ENCODE measurements around the gene RAB3GAP1. TPM values are rescaled to one million over a fixed set of nuclear protein-coding genes. Genes with fewer than 3 reads are reported as not detected.

The RAB3GAP1 gene
- total RNA-seq, 1 experiment from 2014 or later, result 36.8 TPM

DNA sequence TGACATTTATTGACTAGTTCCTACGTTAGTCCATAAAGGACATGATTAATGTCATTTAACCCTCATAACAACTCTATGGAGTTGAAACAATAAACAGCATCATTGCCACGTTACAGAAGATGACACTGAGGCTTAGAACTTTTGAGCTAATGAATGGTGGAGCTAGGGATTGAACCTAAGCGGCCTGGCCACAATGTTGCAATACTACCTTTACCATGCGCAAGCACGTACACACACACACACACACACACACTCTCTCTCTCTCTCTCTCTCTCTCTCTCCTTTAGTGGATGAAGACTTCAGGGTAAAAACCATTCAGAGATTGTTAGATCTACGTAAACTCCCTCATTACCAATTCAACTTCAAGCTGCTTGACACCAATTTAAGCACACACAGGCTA is 4.0 kb upstream of the RAB3GAP1 start:
- H3K4me1 ChIP-seq (replicated peaks; ENCODE audit: insufficient read depth), result peaks cover 4% of the 10 kb centered on the region
- DNase-seq, result no peak
- intact Hi-C loops (cut with micrococcal nuclease; ENCODE audit: unreplicated experiment), result no loop called here
- H3K27ac ChIP-seq, result no peak overlapping the region
- no peak overlapping the region for H3K4me2 ChIP-seq
- ChIA-PET CTCF (no interaction called here), POLR2A (ENCODE audit: unreplicated experiment) (no interaction called here)
- no TSS peak for BruUV-seq (replicated peaks)
- peaks cover 3% of the 10 kb centered on the region; the same call in 1 of the 2 replicates for H3F3A ChIP-seq (ENCODE audit: insufficient read depth, low read depth)
- H3K36me3 ChIP-seq (ENCODE audit: low read depth), result no peaks in the 10 kb centered on the region
- H3K9me2 ChIP-seq (ENCODE audit: insufficient read depth), result no peaks in the 10 kb centered on the region
- no peaks in the 10 kb centered on the region for H3K9me3 ChIP-seq (ENCODE audit: insufficient read depth, low read depth)
- H3K27me3 ChIP-seq (ENCODE audit: insufficient read depth, low read depth), result no peaks in the 10 kb centered on the region
- H4K20me1 ChIP-seq (ENCODE audit: insufficient read depth), result no peaks in the 10 kb centered on the region
- no peak for TF ChIP-seq EZH2 (IDR thresholded peaks at IDR 0.05; ENCODE audit: low read depth)
- TF ChIP-seq, protein P1, sequence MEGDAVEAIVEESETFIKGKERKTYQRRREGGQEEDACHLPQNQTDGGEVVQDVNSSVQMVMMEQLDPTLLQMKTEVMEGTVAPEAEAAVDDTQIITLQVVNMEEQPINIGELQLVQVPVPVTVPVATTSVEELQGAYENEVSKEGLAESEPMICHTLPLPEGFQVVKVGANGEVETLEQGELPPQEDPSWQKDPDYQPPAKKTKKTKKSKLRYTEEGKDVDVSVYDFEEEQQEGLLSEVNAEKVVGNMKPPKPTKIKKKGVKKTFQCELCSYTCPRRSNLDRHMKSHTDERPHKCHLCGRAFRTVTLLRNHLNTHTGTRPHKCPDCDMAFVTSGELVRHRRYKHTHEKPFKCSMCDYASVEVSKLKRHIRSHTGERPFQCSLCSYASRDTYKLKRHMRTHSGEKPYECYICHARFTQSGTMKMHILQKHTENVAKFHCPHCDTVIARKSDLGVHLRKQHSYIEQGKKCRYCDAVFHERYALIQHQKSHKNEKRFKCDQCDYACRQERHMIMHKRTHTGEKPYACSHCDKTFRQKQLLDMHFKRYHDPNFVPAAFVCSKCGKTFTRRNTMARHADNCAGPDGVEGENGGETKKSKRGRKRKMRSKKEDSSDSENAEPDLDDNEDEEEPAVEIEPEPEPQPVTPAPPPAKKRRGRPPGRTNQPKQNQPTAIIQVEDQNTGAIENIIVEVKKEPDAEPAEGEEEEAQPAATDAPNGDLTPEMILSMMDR (conservative IDR thresholded peaks at IDR 0.05), result no peak
- H3K79me2 ChIP-seq (ENCODE audit: low read depth), result peaks cover 10% of the 10 kb centered on the region
- no peak overlapping the region for H3K4me3 ChIP-seq
- no peak overlapping the region for H2AFZ ChIP-seq

DNA sequence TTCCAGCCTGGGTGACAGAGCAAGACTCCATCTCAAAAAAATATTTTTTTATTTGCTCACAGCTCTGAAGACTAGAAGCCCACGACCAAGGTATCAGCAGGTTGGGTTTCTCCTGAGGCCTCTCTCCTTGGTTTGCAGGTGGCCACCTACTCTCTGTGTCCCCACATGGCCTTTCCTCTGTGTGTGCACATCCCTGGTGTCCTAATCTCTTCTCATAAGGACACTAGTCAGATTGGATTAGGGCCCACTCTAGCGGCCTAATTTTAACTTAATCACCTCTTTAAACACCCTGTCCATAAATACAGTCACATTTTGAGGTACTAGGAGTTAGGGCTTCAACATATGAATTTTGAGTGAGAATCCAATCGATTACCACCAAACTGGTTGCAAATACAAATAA is 2.0 kb upstream of the RAB3GAP1 start:
- no peak overlapping the region for H2AFZ ChIP-seq
- no TSS peak for BruUV-seq (replicated peaks)

DNA sequence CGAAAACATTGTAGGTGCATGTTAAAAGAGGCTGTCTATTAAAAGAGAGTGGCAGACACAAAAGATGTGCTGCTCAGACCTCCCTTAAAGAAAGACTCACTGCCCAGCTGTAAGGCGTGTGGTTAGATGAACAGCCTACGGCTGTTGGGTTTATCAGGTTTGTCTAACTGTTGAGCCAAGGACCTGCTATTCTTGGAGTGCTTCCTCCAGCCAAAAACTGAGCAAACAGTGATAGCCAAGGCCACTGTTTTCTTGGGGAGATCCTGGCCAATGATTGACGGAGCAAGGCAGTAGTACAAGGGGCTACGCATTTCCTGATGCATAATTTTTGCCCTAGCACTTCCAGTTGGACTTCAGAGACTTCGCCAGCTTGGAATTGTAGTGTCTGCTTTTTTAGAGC is 1.4 kb upstream of the RAB3GAP1 start:
- Histone ChIP-seq H3K9me3 (ENCODE audit: insufficient read depth, low read depth) (no peaks in the 10 kb centered on the region), H3K4me3 (no peak overlapping the region), H3K9me2 (ENCODE audit: insufficient read depth) (no peaks in the 10 kb centered on the region), H3F3A (ENCODE audit: insufficient read depth, low read depth) (peaks cover 3% of the 10 kb centered on the region; the same call in 1 of the 2 replicates), H3K79me2 (ENCODE audit: low read depth) (peaks cover 35% of the 10 kb centered on the region), H3K4me1 (replicated peaks; ENCODE audit: insufficient read depth) (peaks cover 16% of the 10 kb centered on the region), H4K20me1 (ENCODE audit: insufficient read depth) (no peaks in the 10 kb centered on the region), H3K36me3 (ENCODE audit: low read depth) (peaks cover 6% of the 10 kb centered on the region; the same call in 1 of the 2 replicates), H3K27me3 (ENCODE audit: insufficient read depth, low read depth) (no peaks in the 10 kb centered on the region), H3K4me2 (no peak overlapping the region), H3K27ac (no peak overlapping the region), H2AFZ (no peak overlapping the region)
- POLR2A ChIA-PET (ENCODE audit: unreplicated experiment), result interaction anchor here (0.7 kb wide), 1 partner anchor 469 kb away, joined by 6 read pairs; no protein-coding TSS in a partner anchor
- CTCF ChIA-PET, result no interaction called here
- intact Hi-C loops (cut with micrococcal nuclease; ENCODE audit: unreplicated experiment), result loop anchor here (5.0 to 10.0 kb wide), 2 partner anchors 136 to 482 kb away; partner anchors contain the start of genes CCNT2, R3HDM1 and ZRANB3
- DNase-seq, result no peak
- no TSS peak for BruUV-seq (replicated peaks)
- TF ChIP-seq, protein P1 (conservative IDR thresholded peaks at IDR 0.05), result no peak

More for the DNA sequence above, 2.0 kb upstream of the RAB3GAP1 start:
- no peak for DNase-seq
- Histone ChIP-seq H3K27ac (no peak overlapping the region), H3K79me2 (ENCODE audit: low read depth) (peaks cover 30% of the 10 kb centered on the region), H3K9me2 (ENCODE audit: insufficient read depth) (no peaks in the 10 kb centered on the region), H3F3A (ENCODE audit: insufficient read depth, low read depth) (peaks cover 3% of the 10 kb centered on the region; the same call in 1 of the 2 replicates), H3K27me3 (ENCODE audit: insufficient read depth, low read depth) (no peaks in the 10 kb centered on the region), H3K9me3 (ENCODE audit: insufficient read depth, low read depth) (no peaks in the 10 kb centered on the region), H3K36me3 (ENCODE audit: low read depth) (peaks cover 6% of the 10 kb centered on the region; the same call in 1 of the 2 replicates), H4K20me1 (ENCODE audit: insufficient read depth) (no peaks in the 10 kb centered on the region), H3K4me2 (no peak overlapping the region), H3K4me1 (replicated peaks; ENCODE audit: insufficient read depth) (peaks cover 16% of the 10 kb centered on the region), H3K4me3 (no peak overlapping the region)
- intact Hi-C loops (cut with micrococcal nuclease; ENCODE audit: unreplicated experiment), result loop anchor here (5.0 to 10.0 kb wide), 2 partner anchors 135 to 482 kb away; partner anchors contain the start of genes CCNT2, R3HDM1 and ZRANB3
- no peak for TF ChIP-seq EZH2 (IDR thresholded peaks at IDR 0.05; ENCODE audit: low read depth)
- TF ChIP-seq, protein P1 (conservative IDR thresholded peaks at IDR 0.05), result no peak
- POLR2A ChIA-PET (ENCODE audit: unreplicated experiment), result no interaction called here
- CTCF ChIA-PET, result no interaction called here
